Retinal pigment epithelial cell (primary cell): Measurements from ENCODE around the gene KCNAB2.
A peak's percentile ranks its signal among the peaks of the same experiment; 100 is the strongest.

Experiments
- DNase-seq: peaks from one replicate; pipeline ENCODE4 v3.0.0-alpha.2; 2010; ENCODE audit warnings: low read depth
- H3K4me3 ChIP-seq: 2 replicates; pipeline ENCODE4 v1.5.1; 2011; ENCODE audit warnings: mild to moderate bottlenecking, low read length, control low read depth, moderate library complexity
- TF ChIP-seq, protein P1 (sequence below): conservative IDR thresholded peaks from 2 replicates; pipeline ENCODE4 v1.5.1; 2011; ENCODE audit warnings: low read depth, low read length, control low read depth, inconsistent platforms

Gene KCNAB2

DNA sequence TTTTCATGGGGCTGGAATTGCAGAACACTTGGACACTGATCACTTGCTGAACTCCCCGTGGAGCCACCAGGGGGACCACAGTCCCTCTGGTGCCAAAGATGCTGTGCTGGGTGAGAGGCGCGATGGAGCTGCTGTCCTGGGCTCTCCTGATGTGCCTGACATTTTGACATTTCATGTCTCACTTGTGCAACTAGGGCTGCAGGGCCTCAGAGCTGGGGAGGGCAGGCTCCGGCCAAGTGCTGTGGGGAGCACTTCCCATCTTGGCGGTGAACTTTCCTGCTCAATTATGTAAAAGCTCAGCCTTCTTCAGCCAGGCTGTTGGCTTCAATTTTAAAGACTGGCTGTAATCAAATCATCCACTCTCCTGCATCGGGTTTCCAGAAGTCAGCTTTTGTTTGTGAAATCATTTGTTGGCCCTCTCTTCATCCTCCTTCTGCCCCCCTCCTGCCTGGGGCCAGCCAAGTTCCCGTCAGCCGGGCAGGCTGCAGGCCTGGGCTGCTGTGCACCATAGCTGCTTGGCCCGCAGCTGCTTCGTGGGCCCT lies 36.8 kb downstream of the KCNAB2 start:
- no peak for DNase-seq
- TF ChIP-seq, protein P1, sequence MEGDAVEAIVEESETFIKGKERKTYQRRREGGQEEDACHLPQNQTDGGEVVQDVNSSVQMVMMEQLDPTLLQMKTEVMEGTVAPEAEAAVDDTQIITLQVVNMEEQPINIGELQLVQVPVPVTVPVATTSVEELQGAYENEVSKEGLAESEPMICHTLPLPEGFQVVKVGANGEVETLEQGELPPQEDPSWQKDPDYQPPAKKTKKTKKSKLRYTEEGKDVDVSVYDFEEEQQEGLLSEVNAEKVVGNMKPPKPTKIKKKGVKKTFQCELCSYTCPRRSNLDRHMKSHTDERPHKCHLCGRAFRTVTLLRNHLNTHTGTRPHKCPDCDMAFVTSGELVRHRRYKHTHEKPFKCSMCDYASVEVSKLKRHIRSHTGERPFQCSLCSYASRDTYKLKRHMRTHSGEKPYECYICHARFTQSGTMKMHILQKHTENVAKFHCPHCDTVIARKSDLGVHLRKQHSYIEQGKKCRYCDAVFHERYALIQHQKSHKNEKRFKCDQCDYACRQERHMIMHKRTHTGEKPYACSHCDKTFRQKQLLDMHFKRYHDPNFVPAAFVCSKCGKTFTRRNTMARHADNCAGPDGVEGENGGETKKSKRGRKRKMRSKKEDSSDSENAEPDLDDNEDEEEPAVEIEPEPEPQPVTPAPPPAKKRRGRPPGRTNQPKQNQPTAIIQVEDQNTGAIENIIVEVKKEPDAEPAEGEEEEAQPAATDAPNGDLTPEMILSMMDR = peak; percentile 44
- no peak overlapping the region for H3K4me3 ChIP-seq

DNA sequence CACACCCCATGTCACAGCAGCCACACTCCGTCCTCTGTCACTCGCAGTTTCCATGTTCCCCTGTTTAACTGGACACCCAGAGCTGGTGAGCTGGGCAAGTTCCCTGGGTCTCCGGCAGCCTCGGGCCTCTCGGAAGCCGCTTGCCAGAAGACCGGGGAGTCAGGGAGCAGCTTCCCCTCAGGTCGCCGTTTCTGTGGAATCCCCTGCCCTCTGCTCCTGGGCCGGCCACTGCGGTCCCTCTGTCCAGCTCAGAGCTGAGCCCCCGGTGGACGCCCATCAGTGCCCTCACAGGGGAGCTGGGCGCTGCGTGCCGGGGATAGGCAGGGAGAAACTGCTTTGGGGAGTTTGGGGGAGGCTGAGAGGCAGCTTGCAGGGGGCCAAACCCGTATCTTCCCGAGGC lies 37.7 kb downstream of the KCNAB2 start:
- DNase-seq = no peak
- TF ChIP-seq, protein P1 = no peak
- H3K4me3 ChIP-seq = no peak overlapping the region

DNA sequence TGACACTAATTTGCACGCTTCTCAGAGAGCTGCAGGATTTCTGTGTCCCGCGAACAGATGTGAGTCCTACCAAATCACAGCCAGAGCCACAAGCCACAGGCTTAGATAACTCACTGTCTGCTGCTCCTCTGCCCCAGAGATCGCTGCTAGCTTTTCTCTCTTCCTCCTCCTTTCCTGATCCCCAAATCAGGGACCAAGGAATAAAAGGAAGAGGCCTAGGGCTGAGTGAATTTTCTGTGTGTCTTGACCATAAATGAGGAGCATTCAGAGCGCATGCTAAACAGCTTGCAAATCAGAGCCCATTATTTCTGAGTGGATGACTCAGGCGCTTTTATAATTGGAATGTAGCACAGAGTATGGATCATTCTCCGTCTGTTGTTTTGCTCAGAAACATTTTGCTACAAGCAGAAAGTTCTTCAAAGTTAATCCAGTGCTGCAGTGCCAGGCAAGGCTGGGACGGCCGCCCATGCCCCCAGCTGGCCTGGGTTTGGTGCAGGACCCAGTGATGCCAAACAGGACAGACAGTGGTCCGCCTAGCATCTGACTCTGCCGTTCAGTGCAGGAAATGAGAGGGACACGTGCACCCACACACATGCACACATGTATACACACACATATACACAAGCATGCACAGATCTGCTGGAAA lies 38.2 kb downstream of the KCNAB2 start:
- TF ChIP-seq, protein P1 = no peak
- H3K4me3 ChIP-seq = no peak overlapping the region
- peak; percentile 54 for DNase-seq

DNA sequence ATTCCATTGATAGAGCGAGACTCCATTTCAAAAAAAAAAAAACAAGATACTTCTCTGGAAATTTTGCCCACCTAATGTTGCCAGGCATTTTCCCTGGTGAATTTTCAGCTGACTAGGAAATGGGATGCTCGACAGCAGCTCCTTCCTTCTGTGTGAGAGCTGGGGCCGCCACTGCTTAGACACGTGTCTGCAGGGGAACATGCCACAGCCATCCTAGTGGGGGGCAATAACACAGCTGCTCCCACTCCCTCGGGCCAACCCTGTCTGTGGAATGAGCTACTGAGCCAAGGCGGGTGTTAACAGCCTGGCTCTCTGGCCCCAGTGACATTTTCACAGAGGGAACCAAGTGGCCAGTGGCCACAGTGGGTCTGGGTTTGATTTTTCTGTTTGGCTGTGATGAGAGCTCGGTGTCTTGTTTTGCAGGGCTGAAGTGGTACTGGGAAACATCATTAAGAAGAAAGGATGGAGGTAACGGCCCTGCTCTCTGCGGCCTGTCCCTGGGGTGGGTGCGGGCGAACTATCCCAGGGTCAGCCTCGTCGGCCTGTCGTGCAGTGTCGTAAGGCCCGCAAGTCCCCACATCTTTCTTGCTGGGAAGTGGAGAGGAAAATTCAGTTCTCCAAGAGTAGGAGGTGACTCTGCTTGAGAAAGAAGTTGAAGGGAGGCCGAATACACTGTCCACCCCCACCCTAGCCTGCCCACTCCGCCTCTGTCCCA lies 39.2 kb downstream of the KCNAB2 start:
- DNase-seq = no peak
- no peak overlapping the region for H3K4me3 ChIP-seq
- TF ChIP-seq, protein P1 = no peak

DNA sequence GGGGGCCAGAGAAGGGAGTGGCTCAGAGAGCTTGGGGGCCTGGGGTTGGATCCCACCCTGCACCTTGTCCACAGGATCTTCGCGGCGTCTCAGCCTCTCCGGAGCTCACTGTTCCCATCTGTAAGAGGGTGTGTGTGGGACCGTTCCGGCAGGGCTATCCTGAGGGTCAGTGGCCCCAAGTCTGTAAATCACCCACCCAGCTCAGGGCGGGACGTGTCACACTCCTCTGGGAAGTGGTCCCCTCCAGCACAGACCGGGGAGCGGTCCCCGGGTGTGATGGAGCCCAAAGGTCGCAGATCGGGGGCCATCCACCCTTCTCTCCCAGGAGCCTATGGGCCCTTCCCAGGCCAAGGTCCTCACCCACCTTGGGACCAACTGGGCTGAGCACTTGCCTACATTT lies 40.0 kb downstream of the KCNAB2 start:
- TF ChIP-seq, protein P1 = no peak
- no peak overlapping the region for H3K4me3 ChIP-seq
- no peak for DNase-seq

DNA sequence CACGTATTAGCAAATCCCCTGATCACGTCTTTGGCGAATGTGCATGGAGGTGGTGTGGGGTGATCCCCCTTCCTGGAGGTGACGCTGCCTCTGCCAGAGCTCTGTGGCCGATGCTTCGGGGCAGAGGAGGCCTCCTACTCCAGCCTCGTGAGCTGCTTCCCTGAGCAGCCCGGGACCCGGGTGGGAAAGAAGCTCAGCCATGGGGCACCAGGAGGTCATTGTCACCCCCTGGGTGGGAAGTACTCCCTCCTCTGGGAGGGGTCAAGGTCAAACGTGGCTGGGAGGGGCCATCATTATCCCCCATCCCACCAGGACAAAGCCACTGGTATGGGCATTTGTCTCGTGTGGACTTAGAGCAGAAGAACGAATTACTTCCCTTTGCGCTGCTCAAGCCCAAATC lies 40.7 kb downstream of the KCNAB2 start:
- H3K4me3 ChIP-seq = no peak overlapping the region
- TF ChIP-seq, protein P1 = no peak
- DNase-seq = no peak

DNA sequence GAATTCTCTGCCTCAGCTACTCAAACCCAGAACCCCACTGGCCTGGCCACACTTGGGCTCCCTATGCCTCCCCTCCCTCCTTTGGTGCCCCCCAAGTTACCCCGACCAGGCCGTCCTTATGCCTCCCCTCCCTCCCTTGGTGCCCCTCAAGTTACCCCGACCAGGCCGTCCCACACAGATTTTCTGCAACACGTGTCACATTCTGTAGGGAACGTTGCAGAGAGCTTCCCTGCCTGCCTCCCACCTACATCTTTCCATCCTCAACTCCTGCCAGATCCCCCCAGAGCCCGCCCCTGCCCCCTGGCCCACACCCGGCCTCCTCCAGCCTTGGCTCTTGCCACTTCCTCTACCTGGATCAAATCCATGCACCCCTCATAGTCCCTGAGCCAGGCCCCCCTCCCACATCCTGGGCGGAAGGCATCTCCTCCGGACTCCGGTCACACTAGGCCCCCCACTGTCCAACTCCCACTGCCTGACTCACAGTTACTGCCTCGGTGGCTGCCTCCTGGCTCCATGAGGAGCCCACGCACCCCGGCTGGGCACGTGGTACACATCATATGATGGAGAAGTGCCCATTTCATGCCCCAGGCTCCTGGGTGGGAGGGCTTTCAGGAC lies 41.2 kb downstream of the KCNAB2 start:
- DNase-seq = no peak
- TF ChIP-seq, protein P1 = no peak

More for the DNA sequence above, 41.2 kb downstream of the KCNAB2 start:
- no peak overlapping the region for H3K4me3 ChIP-seq
